HG03432 (cell line): Measurements from ENCODE around the gene DPH3.

ENCODE experiments used
- ATAC-seq: cut with Tn5 transposase; IDR thresholded peaks from one replicate; pipeline ENCODE4 v1.9.1; 2021; ENCODE audit warnings: mild to moderate bottlenecking, moderate library complexity; ENCODE audit not compliant: unreplicated experiment

DPH3 gene

GRCh38 chr3:16294844-16295243 is 30.1 kb upstream of the DPH3 start:
- no peak for ATAC-seq

- peak; percentile 45 for ATAC-seq
Observed at GRCh38 chr3:16290827-16291196, 26.1 kb upstream of the DPH3 start.

- ATAC-seq, result peak; percentile 28
Observed at GRCh38 chr3:16290007-16290826, 25.5 kb upstream of the DPH3 start.

GRCh38 chr3:16289144-16289889 is 24.6 kb upstream of the DPH3 start:
- no peak for ATAC-seq

GRCh38 chr3:16288664-16289063 is 23.9 kb upstream of the DPH3 start:
- no peak for ATAC-seq

GRCh38 chr3:16286751-16287543 is 22.2 kb upstream of the DPH3 start:
- no peak for ATAC-seq

GRCh38 chr3:16286161-16286560 is 21.4 kb upstream of the DPH3 start:
- ATAC-seq, result peak; percentile 88

GRCh38 chr3:16284633-16285032 is 19.9 kb upstream of the DPH3 start:
- ATAC-seq, result no peak

- ATAC-seq, result no peak
Observed at GRCh38 chr3:16280671-16281070, 15.9 kb upstream of the DPH3 start.

GRCh38 chr3:16279010-16279801 is 14.5 kb upstream of the DPH3 start:
- ATAC-seq, result no peak

GRCh38 chr3:16277471-16277870 is 12.7 kb upstream of the DPH3 start:
- no peak for ATAC-seq

GRCh38 chr3:16273867-16274266 is 9.1 kb upstream of the DPH3 start:
- no peak for ATAC-seq

- ATAC-seq, result no peak
Observed at GRCh38 chr3:16272588-16272987, 7.8 kb upstream of the DPH3 start.

- ATAC-seq, result no peak
Observed at GRCh38 chr3:16270855-16271254, 6.1 kb upstream of the DPH3 start.

GRCh38 chr3:16266714-16267113 is 2.0 kb upstream of the DPH3 start:
- no peak for ATAC-seq

- no peak for ATAC-seq
Observed at GRCh38 chr3:16265455-16265786, 678 bp upstream of the DPH3 start.

- ATAC-seq, result peak; percentile 0
Observed at GRCh38 chr3:16264174-16264707, 502 bp downstream of the DPH3 start.

- no peak for ATAC-seq
Observed at GRCh38 chr3:16262174-16262573, 2.6 kb downstream of the DPH3 start.

- ATAC-seq, result no peak
Observed at GRCh38 chr3:16260046-16260445, 4.7 kb downstream of the DPH3 start.

- no peak for ATAC-seq
Observed at GRCh38 chr3:16258866-16259265, 5.9 kb downstream of the DPH3 start.

GRCh38 chr3:16258177-16258576 is 6.6 kb downstream of the DPH3 start:
- ATAC-seq, result no peak
